Spleen (tissue), 11 donors: Measurements from ENCODE around the gene SLCO2B1. TPM values are rescaled to one million over a fixed set of nuclear protein-coding genes. Genes with fewer than 3 reads are reported as not detected.

ENCODE experiments used
- DNase-seq: peaks from one replicate; pipeline ENCODE4 v3.0.0-alpha.2; 2020
- H3K27ac ChIP-seq, 8 donors: fragments of 200-600 bp; sonication (generic) in 7 of 8; 1 replicate in 4 of 8; 2 replicates in 4 of 8; pipeline versions ENCODE4 v1.5.0 to v1.8.0; 2016 to 2021; ENCODE audit warnings: inconsistent platforms in 4 of 8, mild to moderate bottlenecking in 4 of 8, moderate library complexity in 1 of 8
- H3K27me3 ChIP-seq, 7 donors: fragments of 200-600 bp; sonication (generic) in 6 of 7; replicated peaks in 1 of 7; 1 replicate in 4 of 7; 2 replicates in 3 of 7; pipeline versions ENCODE4 v1.5.0 to v1.8.0; 2016 to 2021; ENCODE audit warnings: inconsistent platforms in 3 of 7, mild to moderate bottlenecking in 1 of 7
- H3K36me3 ChIP-seq, 6 donors: fragments of 200-600 bp; sonication (generic) in 5 of 6; 1 replicate in 4 of 6; 2 replicates in 2 of 6; pipeline versions ENCODE4 v1.5.0 to v1.8.0; 2016 to 2021; ENCODE audit warnings: inconsistent platforms in 2 of 6
- H3K4me1 ChIP-seq, 6 donors: fragments of 200-600 bp; sonication (generic) in 5 of 6; 1 replicate in 3 of 6; 2 replicates in 3 of 6; pipeline versions ENCODE4 v1.5.0 to v1.8.0; 2016 to 2021; ENCODE audit warnings: inconsistent platforms in 3 of 6
- H3K4me3 ChIP-seq, 8 donors: fragments of 200-600 bp; sonication (generic) in 7 of 8; 1 replicate in 4 of 8; 2 replicates in 4 of 8; pipeline versions ENCODE4 v1.5.0 to v1.8.0; 2016 to 2021; ENCODE audit warnings: inconsistent platforms in 4 of 8, mild to moderate bottlenecking in 4 of 8, moderate library complexity in 2 of 8
- H3K9me3 ChIP-seq, 8 donors: fragments of 200-600 bp; sonication (generic) in 7 of 8; 1 replicate in 4 of 8; 2 replicates in 4 of 8; pipeline versions ENCODE4 v1.5.0 to v1.8.0; 2016 to 2021; ENCODE audit warnings: inconsistent platforms in 4 of 8
- POLR2A ChIP-seq, 3 donors: fragments of 450-650 bp; IDR thresholded peaks; one replicate each; pipeline ENCODE4 v1.5.1; 2017; ENCODE audit warnings: antibody characterized with exemption in 3 of 3, mild to moderate bottlenecking in 1 of 3
- POLR2AphosphoS5 ChIP-seq, 3 donors: sonication (generic); formaldehyde crosslinking; IDR thresholded peaks; one replicate each; pipeline ENCODE4 v1.5.1; 2017; ENCODE audit warnings: antibody characterized with exemption in 3 of 3
- WGBS, 5 donors: extraction: QIAGEN DNeasy Blood & Tissue Kit in 3 of 5; methylation state at CpG; one replicate each; pipeline versions ENCODE4 v1.1.5 to v1.1.7; 2013 to 2018; 5-methylcytosine and 5-hydroxymethylcytosine counted together
- intact Hi-C: fragments of 100-400 bp; cut with DNase I; formaldehyde crosslinking; loops from one replicate; pipeline ENCODE4 v1.15.0; 2023; ENCODE audit warnings: low total_unique reads
- polyA plus RNA-seq, 3 donors: library from polyadenylated mRNA; stranded (reverse); fragments of 200-250 nt; gene quantifications; one replicate each; pipeline ENCODE4 v1.2.1, GENCODE V29; 2013
- total RNA-seq, 7 donors: library from RNA; depleted of rRNA in 3 of 7; stranded (reverse); fragments of >200 nt in 3 of 7; fragmentation: NEBNext Ultra II Directional in 4 of 7; extraction: Animal tissue kit (Norgen Biotek cat#: 25700) in 4 of 7; gene quantifications; one replicate each; pipeline versions ENCODE4 v1.1.0 to v1.2.1, GENCODE V29; 2016 to 2021
- TF ChIP-seq, protein P1 (sequence below), 11 experiments: fragments of 200-600 bp in 7 of 11; fragments of 450-650 bp in 4 of 11; sonication (generic) in 4 of 11; IDR thresholded peaks in 8 of 11; conservative IDR thresholded peaks in 3 of 11; 1 replicate in 7 of 11; 2 replicates in 4 of 11; pipeline versions ENCODE4 v1.4.0 to v1.8.0; 2016 to 2021; ENCODE audit warnings: antibody characterized with exemption in 11 of 11, inconsistent platforms in 4 of 11, mild to moderate bottlenecking in 1 of 11
- donor health status: healthy with polysubstance abuse.
- donor health status: DM: no; HTN: no; CAD: no; lungs with moderate emphysema.
- donor health status: DM: no; HTN: no; CAD: no.
- donor health status: Bipolar disorder and iron deficiency.
- donor health status: healthy.
- donor health status: DM: no; HTN: no; CAD: no.
- donor health status: DM: yes; HTN: yes; CAD: no.

SLCO2B1 gene
- total and polyA plus RNA-seq, 10 donors: 10.2 to 307 (median 132) TPM

DNA sequence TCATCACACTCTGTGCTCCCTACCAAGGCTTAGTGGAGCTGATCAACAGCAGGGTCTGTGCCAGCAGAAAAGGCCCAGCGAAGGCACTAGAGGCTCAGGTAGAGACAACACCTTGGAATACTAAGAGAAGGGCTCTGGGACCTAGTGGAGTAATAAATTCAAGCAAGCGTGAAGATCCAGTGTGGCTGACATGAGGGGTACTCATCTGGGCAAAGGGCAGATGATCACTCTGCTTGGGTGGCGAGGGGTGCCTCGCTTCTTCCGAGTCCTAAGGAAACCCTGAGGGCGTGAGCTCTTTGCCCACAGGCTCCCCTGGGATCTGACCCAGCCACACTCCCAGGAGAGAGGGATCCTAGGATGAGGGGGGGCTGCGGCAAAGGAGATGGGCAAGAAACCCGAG, 86.1 kb downstream of the SLCO2B1 start:
- DNase-seq: no peak
- WGBS, 5 donors: 75 to 88% (median 83%) methylated on average over 8 of the region's 8 CpGs
- H3K27ac ChIP-seq: no peak overlapping the region
- no peak overlapping the region for H3K4me3 ChIP-seq
- peaks cover 2 to 90% (median 28%) of the 10 kb centered on the region in 7 donors for H3K27me3 ChIP-seq
- TF ChIP-seq, protein P1, sequence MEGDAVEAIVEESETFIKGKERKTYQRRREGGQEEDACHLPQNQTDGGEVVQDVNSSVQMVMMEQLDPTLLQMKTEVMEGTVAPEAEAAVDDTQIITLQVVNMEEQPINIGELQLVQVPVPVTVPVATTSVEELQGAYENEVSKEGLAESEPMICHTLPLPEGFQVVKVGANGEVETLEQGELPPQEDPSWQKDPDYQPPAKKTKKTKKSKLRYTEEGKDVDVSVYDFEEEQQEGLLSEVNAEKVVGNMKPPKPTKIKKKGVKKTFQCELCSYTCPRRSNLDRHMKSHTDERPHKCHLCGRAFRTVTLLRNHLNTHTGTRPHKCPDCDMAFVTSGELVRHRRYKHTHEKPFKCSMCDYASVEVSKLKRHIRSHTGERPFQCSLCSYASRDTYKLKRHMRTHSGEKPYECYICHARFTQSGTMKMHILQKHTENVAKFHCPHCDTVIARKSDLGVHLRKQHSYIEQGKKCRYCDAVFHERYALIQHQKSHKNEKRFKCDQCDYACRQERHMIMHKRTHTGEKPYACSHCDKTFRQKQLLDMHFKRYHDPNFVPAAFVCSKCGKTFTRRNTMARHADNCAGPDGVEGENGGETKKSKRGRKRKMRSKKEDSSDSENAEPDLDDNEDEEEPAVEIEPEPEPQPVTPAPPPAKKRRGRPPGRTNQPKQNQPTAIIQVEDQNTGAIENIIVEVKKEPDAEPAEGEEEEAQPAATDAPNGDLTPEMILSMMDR (IDR thresholded peaks at IDR 0.05 in 8 of 11, conservative IDR thresholded peaks at IDR 0.05 in 3 of 11): no peak
- TF ChIP-seq POLR2AphosphoS5 (IDR thresholded peaks at IDR 0.05): no peak
- no peak for TF ChIP-seq POLR2A (IDR thresholded peaks at IDR 0.05)
- no peaks in the 10 kb centered on the region for H3K36me3 ChIP-seq
- H3K9me3 ChIP-seq: no peaks in the 10 kb centered on the region
- peaks cover 0 to 21% (median 13%) of the 10 kb centered on the region in 6 donors for H3K4me1 ChIP-seq
- intact Hi-C loops: no loop called here

DNA sequence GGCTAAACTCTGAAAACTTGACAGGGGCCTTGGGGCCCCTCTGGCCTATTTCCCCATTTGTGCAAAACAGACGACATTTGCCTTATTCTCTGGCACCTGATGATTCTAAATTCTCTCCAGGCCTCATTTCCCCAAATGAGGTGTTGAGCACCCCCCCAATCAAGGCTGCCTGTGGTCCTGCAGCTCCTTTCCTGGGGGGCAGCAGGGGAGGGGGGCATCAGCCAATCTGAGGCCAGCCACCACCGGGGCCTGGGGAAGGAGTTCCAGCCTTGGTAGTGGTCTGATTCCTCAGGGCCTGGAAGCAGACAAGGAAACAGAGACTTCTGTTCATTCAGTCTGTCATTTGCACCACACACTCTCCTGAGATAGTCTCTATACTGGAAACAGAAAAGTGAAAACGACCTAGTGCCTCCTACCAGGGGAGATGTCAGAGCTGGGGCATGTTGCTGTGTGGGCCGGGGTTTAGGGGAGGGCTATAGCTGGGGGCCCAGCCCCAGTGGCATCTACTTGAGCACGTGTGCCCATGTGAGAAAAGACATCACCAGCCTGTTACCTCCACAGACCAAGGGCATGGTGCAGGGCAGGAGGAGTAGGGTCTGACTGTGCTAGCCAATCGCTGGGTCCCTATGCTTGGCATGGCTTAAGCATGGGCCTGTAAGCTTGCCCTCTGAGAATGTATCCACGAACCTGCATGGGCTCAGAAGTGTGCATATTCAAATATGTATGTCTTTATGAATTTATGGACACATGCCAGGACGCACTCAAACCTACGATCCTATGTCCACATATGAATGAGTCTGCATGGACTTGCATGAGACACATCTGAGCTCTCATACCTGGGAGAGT, 87.9 kb downstream of the SLCO2B1 start:
- intact Hi-C loops: no loop called here
- H3K27ac ChIP-seq: no peak overlapping the region
- no peak overlapping the region for H3K4me3 ChIP-seq
- peaks cover 0 to 25% (median 17%) of the 10 kb centered on the region in 6 donors for H3K4me1 ChIP-seq
- DNase-seq: no peak
- H3K27me3 ChIP-seq: peaks cover 2 to 96% (median 45%) of the 10 kb centered on the region in 7 donors
- WGBS, 5 donors: 74 to 86% (median 80%) methylated on average over 8 to 9 of the region's 9 CpGs
- H3K9me3 ChIP-seq: no peaks in the 10 kb centered on the region
- H3K36me3 ChIP-seq: no peaks in the 10 kb centered on the region
- TF ChIP-seq POLR2A (IDR thresholded peaks at IDR 0.05) (no peak), POLR2AphosphoS5 (IDR thresholded peaks at IDR 0.05) (no peak)
- TF ChIP-seq, protein P1 (IDR thresholded peaks at IDR 0.05 in 8 of 11, conservative IDR thresholded peaks at IDR 0.05 in 3 of 11): no peak

GRCh38 chr11:75239531-75240290, 88.8 kb downstream of the SLCO2B1 start:
- TF ChIP-seq, protein P1 (IDR thresholded peaks at IDR 0.05 in 8 of 11, conservative IDR thresholded peaks at IDR 0.05 in 3 of 11): no peak
- TF ChIP-seq POLR2A (IDR thresholded peaks at IDR 0.05) (no peak), POLR2AphosphoS5 (IDR thresholded peaks at IDR 0.05) (no peak)
- no peak for DNase-seq
- WGBS, 5 donors: 48 to 62% (median 54%) methylated on average over 10 of the region's 10 CpGs
- Histone ChIP-seq H3K4me3 (peak overlapping the region in 2 of 8 donors; percentile 44 to 84), H3K36me3 (no peaks in the 10 kb centered on the region), H3K9me3 (no peaks in the 10 kb centered on the region), H3K4me1 (peaks cover 0 to 25% (median 17%) of the 10 kb centered on the region in 6 donors), H3K27ac (no peak overlapping the region), H3K27me3 (peaks cover 2 to 97% (median 50%) of the 10 kb centered on the region in 7 donors)
- intact Hi-C loops: loop anchor here (5.0 to 10.0 kb wide), 2 partner anchors 97 to 305 kb away; no protein-coding TSS in a partner anchor
